Gastroesophageal sphincter (tissue), 4 donors: ENCODE measurements around the gene COMP. TPM values are rescaled to one million over a fixed set of nuclear protein-coding genes. Genes with fewer than 3 reads are reported as not detected.

Experiments used
- ATAC-seq: fragments of 150-250 bp; one replicate; pipeline ENCODE4 v1.9.1; 2016; ENCODE audit warnings: mild to moderate bottlenecking, moderate library complexity
- H3K27ac ChIP-seq, 4 donors: fragments of 200-600 bp; sonication (generic) in 3 of 4; 1 replicate in 3 of 4; 2 replicates in 1 of 4; pipeline ENCODE4 v1.5.1; 2016 to 2019
- H3K27me3 ChIP-seq: fragments of 200-600 bp; sonication (generic); one replicate; pipeline ENCODE4 v1.5.1; 2019
- H3K36me3 ChIP-seq, 2 donors: fragments of 200-600 bp; sonication (generic); one replicate each; pipeline ENCODE4 v1.5.1; 2019; ENCODE audit warnings: control low read depth in 1 of 2
- H3K4me1 ChIP-seq, 3 donors: fragments of 200-600 bp; sonication (generic); 1 replicate in 2 of 3; 2 replicates in 1 of 3; pipeline ENCODE4 v1.5.1; 2016 to 2019; ENCODE audit warnings: control low read depth in 2 of 3
- H3K4me3 ChIP-seq, 2 donors: fragments of 200-600 bp; sonication (generic); one replicate each; pipeline ENCODE4 v1.5.1; 2019; ENCODE audit warnings: mild to moderate bottlenecking in 1 of 2, moderate library complexity in 1 of 2
- H3K9me3 ChIP-seq, 3 donors: fragments of 200-600 bp; sonication (generic); one replicate each; pipeline ENCODE4 v1.5.1; 2017 to 2019; ENCODE audit warnings: control low read depth in 2 of 3
- CTCF ChIP-seq, 4 experiments: fragments of 200-600 bp in 2 of 4; fragments of 450-650 bp in 2 of 4; sonication (generic) in 1 of 4; IDR thresholded peaks; one replicate each; pipeline ENCODE4 v1.5.1; 2017 to 2019; ENCODE audit warnings: antibody characterized with exemption in 4 of 4, mild to moderate bottlenecking in 2 of 4, moderate library complexity in 2 of 4
- EP300 ChIP-seq: sonication (generic); formaldehyde crosslinking; IDR thresholded peaks from one replicate; pipeline ENCODE4 v1.6.1; 2017; ENCODE audit warnings: antibody characterized with exemption, mild to moderate bottlenecking
- POLR2A ChIP-seq, 2 donors: fragments of 450-650 bp; IDR thresholded peaks; one replicate each; pipeline ENCODE4 v1.6.1; 2017; ENCODE audit warnings: antibody characterized with exemption in 2 of 2, mild to moderate bottlenecking in 2 of 2, moderate library complexity in 1 of 2
- POLR2AphosphoS5 ChIP-seq: sonication (generic); formaldehyde crosslinking; IDR thresholded peaks from one replicate; pipeline ENCODE4 v1.6.1; 2017; ENCODE audit warnings: antibody characterized with exemption
- WGBS, 2 donors: methylation state at CpG; one replicate each; pipeline ENCODE4 v1.1.5; 2018; ENCODE audit warnings: low coverage in 1 of 2; 5-methylcytosine and 5-hydroxymethylcytosine counted together
- total RNA-seq, 4 donors: library from RNA; depleted of rRNA; stranded (reverse); fragments of >200 nt; gene quantifications; one replicate each; pipeline ENCODE4 v1.1.0, GENCODE V29; 2016

COMP gene
- total RNA-seq, 4 donors from 2014 or later, result 0.40 to 4.4 (median 0.50) TPM

- Histone ChIP-seq H3K4me3 (no peak overlapping the region), H3K36me3 (no peaks in the 10 kb centered on the region), H3K4me1 (peaks cover 0 to 35% (median 32%) of the 10 kb centered on the region in 3 donors), H3K9me3 (no peaks in the 10 kb centered on the region), H3K27me3 (peaks cover 98% of the 10 kb centered on the region), H3K27ac (no peak overlapping the region)
- ATAC-seq, result no peak
- 77 to 93% methylated on average over 5 of the region's 13 CpGs for WGBS, 2 donors
- TF ChIP-seq POLR2AphosphoS5 (no peak), EP300 (no peak), POLR2A (IDR thresholded peaks at IDR 0.05) (no peak), CTCF (IDR thresholded peaks at IDR 0.05) (no peak)
Observed at GRCh38 chr19:18793144-18794028, 2.3 kb upstream of the COMP start.

GRCh38 chr19:18792661-18793060 is 1.6 kb upstream of the COMP start:
- no peaks in the 10 kb centered on the region for H3K36me3 ChIP-seq
- ATAC-seq, result no peak
- H3K4me3 ChIP-seq, result no peak overlapping the region
- H3K9me3 ChIP-seq, result no peaks in the 10 kb centered on the region
- H3K4me1 ChIP-seq, result peaks cover 0 to 42% (median 37%) of the 10 kb centered on the region in 3 donors
- WGBS, 2 donors, result 100% methylated on average over 2 of the region's 3 CpGs; no CpG with 5 or more reads in 1 of the 2 donors
- peaks cover 98% of the 10 kb centered on the region for H3K27me3 ChIP-seq
- H3K27ac ChIP-seq, result no peak overlapping the region
- TF ChIP-seq POLR2A (IDR thresholded peaks at IDR 0.05), result no peak
- TF ChIP-seq POLR2AphosphoS5, result no peak
- no peak for TF ChIP-seq EP300
- TF ChIP-seq CTCF (IDR thresholded peaks at IDR 0.05), result no peak

- no peaks in the 10 kb centered on the region for H3K9me3 ChIP-seq
- peaks cover 98% of the 10 kb centered on the region for H3K27me3 ChIP-seq
- H3K27ac ChIP-seq, result no peak overlapping the region
- WGBS, 2 donors, result 67 to 70% methylated on average over 2 to 3 of the region's 21 CpGs
- H3K4me1 ChIP-seq, result peaks cover 0 to 53% (median 41%) of the 10 kb centered on the region in 3 donors
- ATAC-seq, result no peak
- H3K4me3 ChIP-seq, result peak overlapping the region in 1 of 2 donors; percentile 43
- TF ChIP-seq CTCF (IDR thresholded peaks at IDR 0.05), result no peak
- no peak for TF ChIP-seq EP300
- TF ChIP-seq POLR2A (IDR thresholded peaks at IDR 0.05), result no peak
- no peak for TF ChIP-seq POLR2AphosphoS5
- H3K36me3 ChIP-seq, result no peaks in the 10 kb centered on the region
Observed at GRCh38 chr19:18791315-18791678, 192 bp upstream of the COMP start.

- ATAC-seq, result no peak
- H3K4me3 ChIP-seq, result peak overlapping the region in 1 of 2 donors; percentile 43
Observed at GRCh38 chr19:18789883-18790565, 1.1 kb downstream of the COMP start.

More at GRCh38 chr19:18789883-18790565, 1.1 kb downstream of the COMP start:
- peaks cover 0 to 60% (median 48%) of the 10 kb centered on the region in 3 donors for H3K4me1 ChIP-seq
- no peaks in the 10 kb centered on the region for H3K36me3 ChIP-seq
- 2 to 3% methylated on average over 13 to 21 of the region's 65 CpGs for WGBS, 2 donors
- H3K27me3 ChIP-seq, result peaks cover 98% of the 10 kb centered on the region
- H3K9me3 ChIP-seq, result no peaks in the 10 kb centered on the region
- no peak for TF ChIP-seq CTCF (IDR thresholded peaks at IDR 0.05)
- TF ChIP-seq POLR2AphosphoS5, result no peak
- TF ChIP-seq EP300, result no peak
- no peak for TF ChIP-seq POLR2A (IDR thresholded peaks at IDR 0.05)
- H3K27ac ChIP-seq, result no peak overlapping the region
